Measurements from ENCODE around the gene AIFM2. TPM values are rescaled to one million over a fixed set of nuclear protein-coding genes. Genes with fewer than 3 reads are reported as not detected.

AIFM2 gene
- total and polyA plus RNA-seq, 2 donors (not counting 3 experiments of a cell fraction or from before 2014, with no cell fraction given): 6.9 to 8.7 TPM

DNA sequence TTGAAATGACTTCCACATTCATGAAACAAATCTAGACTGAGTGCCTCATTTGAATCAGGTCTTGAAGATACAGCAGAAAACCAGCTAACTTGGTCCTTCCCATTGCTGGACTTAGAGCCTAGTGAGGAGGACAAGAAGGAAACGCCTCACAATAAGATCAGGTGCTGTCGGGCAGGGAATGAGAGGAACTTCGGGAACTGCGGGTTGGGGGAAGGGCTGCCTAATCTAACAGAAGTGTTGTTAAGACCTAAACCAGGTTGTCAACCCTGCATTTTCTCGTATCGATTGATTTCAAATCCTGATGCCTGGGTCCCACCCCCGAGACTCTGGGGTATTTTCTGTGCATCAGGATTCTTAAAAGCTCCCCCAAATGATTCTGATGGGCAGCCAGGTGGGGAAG, 53.7 kb downstream of the AIFM2 start:
- H3K4me3 ChIP-seq (replicated peaks in 1 of 3; ENCODE audit: insufficient read depth in 1 of 3, low read depth in 1 of 3, low read length in 3 of 3): no peak overlapping the region
- FAIRE-seq (no peak), DNase-seq (ENCODE audit: low read depth, low spot score) (no peak)
- H3K27me3 ChIP-seq (ENCODE audit: control insufficient read depth in 2 of 2, insufficient read depth in 2 of 2, low read length in 2 of 2): peaks cover 8% of the 10 kb centered on the region in 2 experiments
- no peak overlapping the region for H3K9ac ChIP-seq (replicated peaks; ENCODE audit: extremely low read depth, insufficient read depth, low read length)
- CTCF ChIA-PET: interaction anchor here (1.2 to 1.5 kb wide), 2 partner anchors 13 to 37 kb away, joined by 3 read pairs; no protein-coding TSS in a partner anchor
- H3K79me2 ChIP-seq (ENCODE audit: control insufficient read depth, insufficient read depth, low read length): no peaks in the 10 kb centered on the region
- H2AFZ ChIP-seq (ENCODE audit: low read depth, low read length): no peak overlapping the region
- intact Hi-C loops (cut with micrococcal nuclease) (no loop called here), dilution Hi-C loops (cut with MboI; ENCODE audit: extremely low pct_ligation_motif_present, low sequenced_read_pairs) (no loop called here)
- no peaks in the 10 kb centered on the region for H3K9me3 ChIP-seq (replicated peaks; ENCODE audit: control insufficient read depth, insufficient read depth, low read length)
- H3K4me2 ChIP-seq (ENCODE audit: insufficient read depth, low read length): no peak overlapping the region
- H3K36me3 ChIP-seq (ENCODE audit: control insufficient read depth in 2 of 2, extremely low read depth in 1 of 2, insufficient read depth in 2 of 2, low read length in 2 of 2): no peaks in the 10 kb centered on the region
- H3K27ac ChIP-seq (ENCODE audit: insufficient read depth, low read depth, low read length): no peak overlapping the region
- POLR2A ChIA-PET: no interaction called here
- no TSS peak for BruUV-seq (replicated peaks)
- H3K4me1 ChIP-seq (ENCODE audit: control insufficient read depth, extremely low read depth, insufficient read depth, low read length): no peaks in the 10 kb centered on the region
- no peaks in the 10 kb centered on the region for H4K20me1 ChIP-seq (replicated peaks; ENCODE audit: control insufficient read depth, extremely low read depth, insufficient read depth, low read length)
- TF ChIP-seq MYC (IDR thresholded peaks at IDR 0.05; ENCODE audit: low read depth, low read length): no peak
- TF ChIP-seq EZH2 (IDR thresholded peaks at IDR 0.05; ENCODE audit: borderline replicate concordance, low read depth, low read length, severe bottlenecking): no peak
- no peak for TF ChIP-seq JUN (IDR thresholded peaks at IDR 0.05; ENCODE audit: borderline replicate concordance, insufficient read depth, insufficient read length, low read depth)
- TF ChIP-seq, protein P1, sequence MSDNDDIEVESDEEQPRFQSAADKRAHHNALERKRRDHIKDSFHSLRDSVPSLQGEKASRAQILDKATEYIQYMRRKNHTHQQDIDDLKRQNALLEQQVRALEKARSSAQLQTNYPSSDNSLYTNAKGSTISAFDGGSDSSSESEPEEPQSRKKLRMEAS (IDR thresholded peaks at IDR 0.05; ENCODE audit: insufficient read depth, insufficient read length): no peak
- TF ChIP-seq POLR2AphosphoS5 (IDR thresholded peaks at IDR 0.05; ENCODE audit: insufficient read depth, low read depth, low read length): no peak
- TF ChIP-seq, protein P2, sequence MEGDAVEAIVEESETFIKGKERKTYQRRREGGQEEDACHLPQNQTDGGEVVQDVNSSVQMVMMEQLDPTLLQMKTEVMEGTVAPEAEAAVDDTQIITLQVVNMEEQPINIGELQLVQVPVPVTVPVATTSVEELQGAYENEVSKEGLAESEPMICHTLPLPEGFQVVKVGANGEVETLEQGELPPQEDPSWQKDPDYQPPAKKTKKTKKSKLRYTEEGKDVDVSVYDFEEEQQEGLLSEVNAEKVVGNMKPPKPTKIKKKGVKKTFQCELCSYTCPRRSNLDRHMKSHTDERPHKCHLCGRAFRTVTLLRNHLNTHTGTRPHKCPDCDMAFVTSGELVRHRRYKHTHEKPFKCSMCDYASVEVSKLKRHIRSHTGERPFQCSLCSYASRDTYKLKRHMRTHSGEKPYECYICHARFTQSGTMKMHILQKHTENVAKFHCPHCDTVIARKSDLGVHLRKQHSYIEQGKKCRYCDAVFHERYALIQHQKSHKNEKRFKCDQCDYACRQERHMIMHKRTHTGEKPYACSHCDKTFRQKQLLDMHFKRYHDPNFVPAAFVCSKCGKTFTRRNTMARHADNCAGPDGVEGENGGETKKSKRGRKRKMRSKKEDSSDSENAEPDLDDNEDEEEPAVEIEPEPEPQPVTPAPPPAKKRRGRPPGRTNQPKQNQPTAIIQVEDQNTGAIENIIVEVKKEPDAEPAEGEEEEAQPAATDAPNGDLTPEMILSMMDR (IDR thresholded peaks at IDR 0.05; ENCODE audit: extremely low read depth in 1 of 2, insufficient read depth in 1 of 2, low read depth in 1 of 2, low read length in 2 of 2): no peak
- no peak for TF ChIP-seq GATA2 (IDR thresholded peaks at IDR 0.05; ENCODE audit: insufficient read depth, insufficient read length, low read depth, low read length)
- no peak for TF ChIP-seq FOS (IDR thresholded peaks at IDR 0.05; ENCODE audit: borderline replicate concordance, insufficient read depth, low read length)
- TF ChIP-seq POLR2A (IDR thresholded peaks at IDR 0.05; ENCODE audit: low read depth, low read length): no peak
- no peaks in the 10 kb centered on the region for H3K9me1 ChIP-seq (replicated peaks; ENCODE audit: control insufficient read depth, extremely low read depth, insufficient read depth, low read length)

All from endothelial cell of umbilical vein (primary cell).